A172 (cell line): ENCODE data around the gene PSMC3IP. TPM values are rescaled to one million over a fixed set of nuclear protein-coding genes. Genes with fewer than 3 reads are reported as not detected.
"Not testable (repeated sequence)": the region's sequence is repeated elsewhere in the genome, so short reads cannot be mapped to it uniquely, and the experiment has no call there.

ENCODE experiments used
- DNase-seq: peaks from one replicate; pipeline ENCODE4 v3.0.0-alpha.2; 2015; ENCODE audit warnings: low spot score
- total RNA-seq: library from RNA; depleted of rRNA; stranded (reverse); fragments of >200 nt; shearing (Covaris generic); gene quantifications from 2 replicates; pipeline ENCODE4 v1.2.3, GENCODE V29; 2014

The PSMC3IP gene
- total RNA-seq, 1 experiment from 2014 or later = 29.9 TPM

DNA sequence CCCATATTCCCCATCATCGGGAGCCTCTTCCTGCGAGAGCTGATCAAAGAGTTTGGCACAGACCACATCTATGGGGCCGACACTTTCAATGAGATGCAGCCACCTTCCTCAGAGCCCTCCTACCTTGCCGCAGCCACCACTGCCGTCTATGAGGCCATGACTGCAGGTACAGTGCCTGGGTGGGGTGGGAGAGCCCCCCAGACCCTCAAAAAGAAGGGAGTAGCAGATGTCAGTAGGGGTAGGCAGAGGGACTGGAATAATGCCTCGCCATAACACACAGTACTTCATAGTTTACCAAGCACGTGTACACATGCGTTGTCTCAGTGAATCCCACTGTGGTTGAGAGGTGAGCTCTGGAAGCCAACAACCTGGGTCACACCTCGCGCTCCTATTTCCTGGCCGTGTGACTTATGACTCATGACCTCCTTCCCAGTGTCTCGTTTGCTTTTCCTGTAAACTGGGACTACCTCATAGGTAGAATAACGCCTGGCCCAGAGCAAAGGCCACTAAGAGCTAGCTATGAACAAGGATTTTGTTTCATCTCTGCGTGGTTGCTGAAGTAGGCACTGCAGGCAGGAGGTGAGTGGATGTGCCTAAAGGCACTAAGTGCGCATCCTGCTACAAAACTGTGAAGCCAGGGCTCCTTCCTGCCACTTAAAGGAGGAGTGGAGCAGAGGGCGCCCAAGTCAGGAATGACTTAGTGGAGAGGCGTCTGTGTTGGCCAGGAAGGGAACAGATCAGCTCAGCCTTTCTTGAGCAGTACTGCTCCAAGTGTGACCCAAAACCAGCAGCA lies 36.3 kb downstream of the PSMC3IP start:
- peak; percentile 63 for DNase-seq

DNA sequence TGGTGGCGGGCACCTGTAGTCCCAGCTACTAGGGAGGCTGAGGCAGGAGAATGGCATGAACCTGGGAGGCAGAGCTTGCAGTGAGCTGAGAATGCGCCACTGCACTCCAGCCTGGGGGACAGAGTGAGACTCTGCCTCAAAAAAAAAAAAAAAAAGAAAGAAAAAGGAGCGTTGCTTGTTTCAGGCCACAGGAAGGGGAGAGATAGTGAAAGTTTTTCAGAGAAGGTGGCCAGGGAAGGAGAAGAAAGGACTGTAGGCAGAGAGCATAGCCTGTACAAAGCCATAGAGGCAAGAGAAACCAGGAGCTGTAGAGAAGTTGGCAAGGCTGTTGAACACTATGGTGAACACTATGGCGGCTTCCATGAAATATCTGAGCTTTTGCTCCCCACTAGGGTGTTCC lies 37.0 kb downstream of the PSMC3IP start:
- DNase-seq = not testable (repeated sequence)

DNA sequence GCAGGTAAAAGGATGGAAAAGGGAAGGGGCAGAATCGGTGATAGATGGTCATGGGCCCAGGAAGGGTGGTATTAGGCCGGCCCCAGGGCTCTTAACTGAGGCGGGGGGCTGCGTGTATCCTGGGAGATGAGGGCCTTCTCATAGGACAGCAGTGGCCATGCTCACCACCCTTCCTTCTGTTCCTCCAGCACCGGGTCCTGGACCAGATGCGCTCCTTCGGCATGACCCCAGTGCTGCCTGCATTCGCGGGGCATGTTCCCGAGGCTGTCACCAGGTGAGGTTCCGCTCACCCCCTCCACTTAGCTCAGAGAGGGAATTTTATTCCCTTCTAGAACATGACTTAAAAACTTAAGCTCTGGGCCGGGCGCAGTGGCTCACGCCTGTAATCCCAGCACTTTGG lies 39.0 kb downstream of the PSMC3IP start:
- no peak for DNase-seq

GRCh38 chr17:42537826-42538451 lies 39.6 kb downstream of the PSMC3IP start:
- DNase-seq = no peak

GRCh38 chr17:42537156-42537805 lies 40.2 kb downstream of the PSMC3IP start:
- DNase-seq = no peak

DNA sequence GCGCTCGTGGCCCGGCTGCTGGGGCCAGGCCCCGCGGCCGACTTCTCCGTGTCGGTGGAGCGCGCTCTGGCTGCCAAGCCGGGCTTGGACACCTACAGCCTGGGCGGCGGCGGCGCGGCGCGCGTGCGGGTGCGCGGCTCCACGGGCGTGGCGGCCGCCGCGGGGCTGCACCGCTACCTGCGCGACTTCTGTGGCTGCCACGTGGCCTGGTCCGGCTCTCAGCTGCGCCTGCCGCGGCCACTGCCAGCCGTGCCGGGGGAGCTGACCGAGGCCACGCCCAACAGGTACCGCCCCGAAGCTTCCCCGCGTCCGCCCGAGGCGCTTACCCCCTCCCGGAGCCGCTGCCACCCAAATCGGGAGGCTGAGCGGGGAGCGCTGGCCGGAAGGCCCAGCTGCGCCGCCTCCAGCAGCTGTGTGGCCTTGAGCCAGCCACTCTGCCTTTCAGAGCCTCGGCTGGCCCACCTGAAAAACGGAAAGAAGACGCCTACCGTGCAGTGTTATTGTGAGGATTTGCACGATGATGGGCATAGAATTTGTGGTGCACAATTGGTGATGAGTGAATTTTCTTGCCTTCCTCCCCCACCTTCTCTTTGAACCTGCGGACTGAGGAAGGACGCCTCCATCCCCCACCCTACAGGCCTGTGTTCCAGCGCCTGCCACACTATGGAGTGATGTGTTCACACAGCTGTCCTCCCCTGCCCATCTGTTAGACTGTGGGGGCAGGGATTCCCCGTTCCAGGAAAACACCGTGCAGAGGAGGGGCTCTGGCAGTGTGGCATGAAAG lies 41.0 kb downstream of the PSMC3IP start:
- peak; percentile 83 for DNase-seq

- peak; percentile 83 for DNase-seq
Measured at GRCh38 chr17:42536048-42536371, 41.5 kb downstream of the PSMC3IP start, which contains the start of gene NAGLU. TSS of gene NAGLU (plus strand) at chr17:42536241. CDS start at chr17:42536273, 32 bp downstream.

DNA sequence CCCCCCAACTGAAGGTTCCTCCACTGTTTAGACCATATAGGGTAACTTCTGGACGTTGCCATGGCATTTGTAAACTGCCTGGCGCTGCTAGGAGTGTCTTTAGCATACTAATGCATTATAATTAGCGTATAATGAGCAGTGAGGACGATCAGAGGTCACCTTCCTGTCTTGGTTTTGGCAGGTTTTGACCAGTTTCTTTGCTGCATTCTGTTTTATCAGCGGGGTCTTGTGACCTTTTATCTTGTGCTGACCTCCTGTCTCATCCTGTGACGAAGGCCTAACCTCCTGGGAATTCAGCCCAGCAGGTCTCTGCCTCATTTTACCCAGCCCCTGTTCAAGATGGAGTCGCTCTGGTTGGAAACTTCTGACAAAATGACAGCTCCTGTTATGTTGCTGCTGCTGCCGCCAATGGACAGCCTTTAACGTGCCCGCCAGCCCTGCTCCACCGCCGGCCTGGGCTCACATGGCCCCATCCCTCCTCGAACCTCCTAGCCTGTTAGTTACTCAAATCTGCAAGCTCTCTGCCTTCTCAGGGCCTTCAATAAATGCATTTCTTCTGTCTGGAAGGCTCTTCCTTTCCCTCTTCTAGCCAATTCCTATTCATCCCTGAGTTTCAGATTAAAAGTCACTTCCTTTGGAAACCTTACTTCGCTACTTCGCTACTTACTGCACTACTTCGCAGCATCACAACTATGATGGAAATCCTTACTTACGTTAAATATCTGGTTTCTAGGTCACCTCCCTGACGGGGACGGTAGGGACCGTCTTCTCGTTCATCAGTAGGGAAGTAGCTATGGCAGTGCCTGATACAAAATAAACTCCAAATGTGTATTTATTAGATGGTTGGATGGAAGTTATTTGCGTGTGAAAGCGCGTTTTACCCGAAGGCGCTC lies 42.1 kb downstream of the PSMC3IP start:
- no peak for DNase-seq

GRCh38 chr17:42531455-42532354 lies 45.8 kb downstream of the PSMC3IP start:
- no peak for DNase-seq

GRCh38 chr17:42530952-42531454 lies 46.5 kb downstream of the PSMC3IP start:
- no peak for DNase-seq

DNA sequence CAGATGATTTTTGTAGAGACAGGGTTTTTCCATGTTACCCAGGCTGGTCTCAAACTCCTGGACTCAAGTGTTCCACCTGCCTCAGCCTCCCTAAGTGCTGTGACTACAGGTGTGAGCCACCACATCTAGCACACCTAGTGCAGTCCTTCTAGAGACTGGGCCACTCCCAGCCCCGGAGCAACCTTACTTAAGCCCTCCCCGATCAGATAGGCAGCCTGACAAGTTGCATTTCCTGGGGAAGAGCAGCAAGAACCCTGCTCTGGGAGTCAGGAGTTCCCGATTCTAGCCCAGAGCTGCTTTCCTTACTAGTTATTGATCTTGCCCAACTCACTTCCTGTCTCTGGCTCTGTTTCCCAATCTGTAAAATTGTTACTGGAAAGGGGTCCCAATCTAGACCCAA lies 48.5 kb downstream of the PSMC3IP start:
- no peak for DNase-seq

DNA sequence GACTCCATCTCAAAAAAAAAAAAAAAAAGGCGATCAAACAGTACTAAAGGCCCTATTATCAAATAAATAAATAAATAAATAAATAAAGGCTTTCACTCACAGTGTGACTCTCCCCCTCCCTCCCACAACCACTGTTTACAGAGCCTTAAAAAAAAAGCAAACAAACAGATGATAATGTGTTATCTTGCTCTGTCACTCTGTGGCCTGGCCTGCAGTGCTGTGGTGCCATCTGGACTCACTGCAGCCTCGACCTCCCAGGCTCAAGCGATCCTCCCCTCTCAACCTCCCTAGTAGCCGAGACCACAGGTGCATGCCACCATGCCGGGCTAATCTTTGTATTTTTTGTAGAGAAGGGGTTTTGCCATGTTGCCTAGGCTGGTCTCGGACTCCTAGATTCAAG lies 49.6 kb downstream of the PSMC3IP start:
- no peak for DNase-seq

GRCh38 chr17:42526031-42526444 lies 51.5 kb downstream of the PSMC3IP start:
- peak; percentile 88 for DNase-seq

DNA sequence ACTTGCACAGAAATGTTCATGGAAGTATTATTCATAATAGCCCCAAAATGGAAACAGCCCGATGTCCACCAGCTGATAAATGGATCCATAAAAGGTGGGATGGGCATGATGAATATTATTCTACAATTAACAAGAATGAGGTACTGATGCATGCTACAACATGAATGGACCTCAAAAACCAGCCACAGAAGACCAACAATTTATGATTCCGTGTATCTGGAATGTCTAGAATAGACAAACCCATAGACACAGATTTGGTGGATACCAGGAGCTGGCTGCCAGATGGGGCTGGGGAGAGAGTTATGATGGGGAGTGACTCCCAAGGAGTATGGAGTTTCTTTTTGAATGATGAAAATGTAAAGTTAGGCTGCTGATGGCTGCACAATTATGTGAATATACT lies 52.3 kb downstream of the PSMC3IP start:
- DNase-seq = no peak

DNA sequence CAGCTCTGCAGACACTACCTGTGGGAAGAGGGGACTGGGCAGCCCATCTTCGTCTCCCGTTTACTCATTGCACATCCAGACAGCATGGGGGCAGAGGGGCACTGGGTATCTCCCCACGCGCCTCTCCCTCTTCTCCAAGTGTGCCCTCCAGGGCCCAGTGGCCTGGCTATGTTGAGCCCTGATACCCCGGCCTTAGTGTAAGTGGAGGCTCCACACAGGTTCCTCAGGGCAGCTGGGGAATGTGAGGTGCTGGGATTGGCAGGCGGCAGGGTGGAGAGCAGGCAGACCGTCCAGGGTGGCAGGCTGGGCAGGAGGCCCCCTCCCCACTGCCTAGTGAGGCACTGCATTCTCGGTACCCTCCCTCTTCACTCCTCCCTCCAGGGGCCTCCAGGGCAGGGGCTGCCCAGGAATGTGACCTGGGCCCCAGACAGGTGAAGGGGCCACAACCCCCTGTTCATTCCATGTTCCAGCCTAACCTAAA lies 54.7 kb downstream of the PSMC3IP start:
- no peak for DNase-seq
